CD4-positive, alpha-beta T cell (primary cell): ENCODE data around the gene ALPL. TPM values are rescaled to one million over a fixed set of nuclear protein-coding genes. Genes with fewer than 3 reads are reported as not detected.
A peak's percentile ranks its signal among the peaks of the same experiment; 100 is the strongest.

Experiments
- ATAC-seq: fragments of 200-7000 bp; cut with Tn5 transposase; one replicate; pipeline ENCODE4 v1.10.0; 2022; ENCODE audit warnings: mild to moderate bottlenecking; ENCODE audit not compliant: poor library complexity
- CTCF ChIA-PET: fragments of 350-600 bp; sonication (Branson Sonifier 250); formaldehyde crosslinking; loops from one replicate; lab custom pipeline; 2021; ENCODE audit warnings: antibody characterized with exemption, inconsistent platforms; lab: Charles Lee
- POLR2A ChIA-PET: fragments of 350-600 bp; sonication (Branson Sonifier 250); formaldehyde crosslinking; loops from one replicate; lab custom pipeline; 2021; ENCODE audit warnings: antibody characterized with exemption, inconsistent platforms; lab: Charles Lee
- DNase-seq, 14 experiments: peaks; one replicate each; pipeline ENCODE4 v3.0.0-alpha.2; 2013 to 2020; ENCODE audit warnings: mixed read lengths in 2 of 14
- H3K27ac ChIP-seq, 2 donors: one replicate each; pipeline versions ENCODE4 v1.5.1 to v1.7.0; 2013; ENCODE audit warnings: low read length in 2 of 2, low read depth in 1 of 2, mild to moderate bottlenecking in 1 of 2
- H3K27me3 ChIP-seq, 2 experiments: 1 replicate in 1 of 2; 2 replicates in 1 of 2; pipeline versions ENCODE4 v1.6.1 to v1.7.0; 2013; ENCODE audit warnings: low read length in 2 of 2, control low read depth in 1 of 2, mild to moderate bottlenecking in 1 of 2, moderate library complexity in 1 of 2; ENCODE audit not compliant: insufficient read depth in 2 of 2, control insufficient read depth in 1 of 2
- H3K36me3 ChIP-seq: one replicate; pipeline ENCODE4 v1.6.1; 2013; ENCODE audit warnings: low read length, control low read depth; ENCODE audit not compliant: insufficient read depth
- H3K4me1 ChIP-seq: one replicate; pipeline ENCODE4 v1.6.1; 2013; ENCODE audit warnings: low read length, control low read depth; ENCODE audit not compliant: insufficient read depth
- H3K4me3 ChIP-seq: one replicate; pipeline ENCODE4 v1.5.1; 2013; ENCODE audit warnings: mild to moderate bottlenecking, low read length, moderate library complexity
- H3K9me3 ChIP-seq, 2 experiments: 1 replicate in 1 of 2; 2 replicates in 1 of 2; pipeline versions ENCODE4 v1.6.1 to v1.7.0; 2013; ENCODE audit warnings: low read length in 2 of 2, mild to moderate bottlenecking in 2 of 2, control low read depth in 1 of 2, moderate library complexity in 1 of 2; ENCODE audit not compliant: control insufficient read depth in 1 of 2, insufficient read depth in 1 of 2
- H3K27ac Mint-ChIP-seq: one replicate; pipeline ENCODE4 v1.8.0; 2020; ENCODE audit warnings: mixed read lengths
- H3K27me3 Mint-ChIP-seq: one replicate; pipeline ENCODE4 v1.8.0; 2021; ENCODE audit warnings: mixed read lengths
- H3K36me3 Mint-ChIP-seq: one replicate; pipeline ENCODE4 v1.8.0; 2021; ENCODE audit warnings: low read depth, mixed read lengths
- H3K4me1 Mint-ChIP-seq: one replicate; pipeline ENCODE4 v1.8.0; 2021; ENCODE audit warnings: low read depth, mixed read lengths
- H3K4me3 Mint-ChIP-seq: one replicate; pipeline ENCODE4 v1.8.0; 2020; ENCODE audit warnings: mild to moderate bottlenecking, mixed read lengths
- H3K9me3 Mint-ChIP-seq: one replicate; pipeline ENCODE4 v1.8.0; 2020; ENCODE audit warnings: mixed read lengths
- intact Hi-C, 2 experiments: fragments of 100-400 bp; cut with DNase I in 1 of 2; cut with micrococcal nuclease in 1 of 2; formaldehyde crosslinking; loops; one replicate each; pipeline versions ENCODE4 v1.15.1 to v1.9.0; 2023 to 2025; cut with DNase I, micrococcal nuclease
- total RNA-seq, 174 experiments: library from RNA in 2 of 174; stranded (reverse) in 2 of 174; gene quantifications; one replicate each; pipeline ENCODE4 v1.2.3 and lab custom pipeline; 2021 to 2026
- TF ChIP-seq, protein P1 (sequence below): fragments of 200-600 bp; IDR thresholded peaks from one replicate; pipeline ENCODE4 v1.8.0; 2022; ENCODE audit warnings: antibody characterized with exemption, mild to moderate bottlenecking

ALPL gene
- total RNA-seq, 2 experiments from 2014 or later = not detected

DNA sequence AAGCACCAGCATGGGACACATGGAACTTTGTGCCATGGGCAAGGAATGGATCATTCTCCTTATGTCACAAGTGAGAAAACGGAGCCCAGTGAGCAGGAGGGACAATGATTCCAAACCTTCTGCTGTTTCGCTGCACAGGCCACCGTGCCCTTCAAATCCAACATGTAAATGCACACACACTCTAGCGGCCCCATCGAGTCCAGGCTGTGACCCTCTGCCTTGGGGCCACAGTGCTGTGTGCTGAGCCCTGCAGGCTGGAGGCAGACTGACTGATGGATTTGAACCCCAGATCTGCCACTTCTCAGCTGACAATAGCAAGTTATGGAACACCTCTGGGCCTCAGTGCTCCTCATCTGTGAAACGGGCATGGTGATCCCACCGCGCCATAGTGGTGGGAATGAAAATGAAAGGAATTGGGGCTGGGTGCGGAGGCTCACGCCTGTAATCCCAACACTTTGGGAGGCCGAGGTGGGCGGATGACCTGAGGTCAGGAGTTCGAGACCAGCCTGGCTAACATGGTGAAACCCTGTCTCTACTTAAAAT is 63.6 kb downstream of the ALPL start:
- Mint-ChIP-seq H3K36me3 (no peaks in the 10 kb centered on the region), H3K4me3 (no peak overlapping the region), H3K27ac (no peak overlapping the region), H3K4me1 (no peaks in the 10 kb centered on the region), H3K27me3 (peaks cover 28% of the 10 kb centered on the region), H3K9me3 (no peaks in the 10 kb centered on the region)
- H3K27ac ChIP-seq = no peak overlapping the region
- CTCF ChIA-PET = no interaction called here
- ATAC-seq (no peak), DNase-seq (no peak)
- H3K4me1 ChIP-seq = no peaks in the 10 kb centered on the region
- H3K36me3 ChIP-seq = no peaks in the 10 kb centered on the region
- H3K27me3 ChIP-seq = peaks cover 9 to 10% of the 10 kb centered on the region in 2 experiments
- TF ChIP-seq, protein P1, sequence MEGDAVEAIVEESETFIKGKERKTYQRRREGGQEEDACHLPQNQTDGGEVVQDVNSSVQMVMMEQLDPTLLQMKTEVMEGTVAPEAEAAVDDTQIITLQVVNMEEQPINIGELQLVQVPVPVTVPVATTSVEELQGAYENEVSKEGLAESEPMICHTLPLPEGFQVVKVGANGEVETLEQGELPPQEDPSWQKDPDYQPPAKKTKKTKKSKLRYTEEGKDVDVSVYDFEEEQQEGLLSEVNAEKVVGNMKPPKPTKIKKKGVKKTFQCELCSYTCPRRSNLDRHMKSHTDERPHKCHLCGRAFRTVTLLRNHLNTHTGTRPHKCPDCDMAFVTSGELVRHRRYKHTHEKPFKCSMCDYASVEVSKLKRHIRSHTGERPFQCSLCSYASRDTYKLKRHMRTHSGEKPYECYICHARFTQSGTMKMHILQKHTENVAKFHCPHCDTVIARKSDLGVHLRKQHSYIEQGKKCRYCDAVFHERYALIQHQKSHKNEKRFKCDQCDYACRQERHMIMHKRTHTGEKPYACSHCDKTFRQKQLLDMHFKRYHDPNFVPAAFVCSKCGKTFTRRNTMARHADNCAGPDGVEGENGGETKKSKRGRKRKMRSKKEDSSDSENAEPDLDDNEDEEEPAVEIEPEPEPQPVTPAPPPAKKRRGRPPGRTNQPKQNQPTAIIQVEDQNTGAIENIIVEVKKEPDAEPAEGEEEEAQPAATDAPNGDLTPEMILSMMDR = no peak
- no peak overlapping the region for H3K4me3 ChIP-seq
- POLR2A ChIA-PET = no interaction called here
- peaks cover 0 to 4% of the 10 kb centered on the region in 2 experiments for H3K9me3 ChIP-seq
- intact Hi-C loops = no loop called here

DNA sequence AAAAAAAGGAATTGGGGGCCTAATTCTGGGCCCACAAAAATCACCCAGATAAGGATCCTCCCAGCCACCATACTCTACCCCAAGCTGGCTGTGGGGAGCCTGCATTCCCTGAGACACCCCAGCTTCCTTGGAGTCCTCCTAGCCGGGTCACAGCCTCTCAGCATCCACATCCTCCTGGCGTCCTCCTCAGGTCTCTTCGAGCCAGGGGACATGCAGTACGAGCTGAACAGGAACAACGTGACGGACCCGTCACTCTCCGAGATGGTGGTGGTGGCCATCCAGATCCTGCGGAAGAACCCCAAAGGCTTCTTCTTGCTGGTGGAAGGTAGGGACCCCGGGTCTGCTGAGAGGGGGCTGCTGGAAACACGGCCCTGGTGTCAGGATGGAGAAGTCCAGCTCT is 64.3 kb downstream of the ALPL start:
- no peaks in the 10 kb centered on the region for H3K9me3 Mint-ChIP-seq
- Histone ChIP-seq H3K36me3 (no peaks in the 10 kb centered on the region), H3K4me3 (no peak overlapping the region), H3K4me1 (no peaks in the 10 kb centered on the region), H3K27me3 (peaks cover 9 to 10% of the 10 kb centered on the region in 2 experiments), H3K27ac (no peak overlapping the region), H3K9me3 (peaks cover 0 to 4% of the 10 kb centered on the region in 2 experiments)
- no peaks in the 10 kb centered on the region for H3K4me1 Mint-ChIP-seq
- H3K4me3 Mint-ChIP-seq = no peak overlapping the region
- TF ChIP-seq, protein P1 = no peak
- peaks cover 22% of the 10 kb centered on the region for H3K27me3 Mint-ChIP-seq
- CTCF ChIA-PET = no interaction called here
- no peak overlapping the region for H3K27ac Mint-ChIP-seq
- POLR2A ChIA-PET = no interaction called here
- DNase-seq (no peak), ATAC-seq (no peak)
- H3K36me3 Mint-ChIP-seq = no peaks in the 10 kb centered on the region
- intact Hi-C loops = no loop called here

DNA sequence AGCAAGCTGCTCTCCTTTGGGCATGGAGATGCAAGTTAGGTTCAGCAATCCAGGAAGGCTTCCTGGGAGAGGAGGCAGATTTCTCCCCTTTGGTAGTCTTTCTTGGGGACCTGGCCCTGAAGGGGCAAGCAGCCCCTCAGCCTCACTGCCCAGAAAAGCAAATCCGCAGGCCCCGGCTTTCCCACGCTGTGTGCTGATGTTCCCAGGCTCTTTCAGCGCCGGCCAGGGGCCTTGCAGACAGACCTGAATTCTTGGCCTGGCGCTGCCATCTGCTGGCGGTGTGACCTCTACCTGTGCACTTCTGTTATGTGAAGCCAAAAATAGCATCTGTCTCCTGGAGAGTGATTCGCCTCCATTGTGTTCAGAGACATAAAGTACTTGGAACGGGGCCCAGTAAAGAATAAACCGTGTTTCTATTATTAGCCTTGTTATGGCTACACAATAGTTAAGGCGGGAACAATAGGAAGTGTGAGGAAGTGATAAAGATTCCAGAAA is 64.8 kb downstream of the ALPL start:
- DNase-seq = peak in 2 of 14 experiments; percentile 14 to 22
- H3K27me3 ChIP-seq = peaks cover 9 to 10% of the 10 kb centered on the region in 2 experiments
- Mint-ChIP-seq H3K9me3 (no peaks in the 10 kb centered on the region), H3K36me3 (no peaks in the 10 kb centered on the region), H3K4me3 (no peak overlapping the region), H3K27me3 (peaks cover 20% of the 10 kb centered on the region), H3K27ac (no peak overlapping the region), H3K4me1 (no peaks in the 10 kb centered on the region)
- H3K4me1 ChIP-seq = no peaks in the 10 kb centered on the region
- H3K36me3 ChIP-seq = no peaks in the 10 kb centered on the region
- H3K9me3 ChIP-seq = peaks cover 0 to 4% of the 10 kb centered on the region in 2 experiments
- ChIA-PET POLR2A (no interaction called here), CTCF (no interaction called here)
- H3K4me3 ChIP-seq = no peak overlapping the region
- intact Hi-C loops = no loop called here
- TF ChIP-seq, protein P1 = no peak
- no peak for ATAC-seq
- no peak overlapping the region for H3K27ac ChIP-seq
